ENCODE results near the gene DYNLT1. TPM values are rescaled to one million over a fixed set of nuclear protein-coding genes. Genes with fewer than 3 reads are reported as not detected.
"Not testable (repeated sequence)": the region's sequence is repeated elsewhere in the genome, so short reads cannot be mapped to it uniquely, and the experiment has no call there.

DYNLT1 gene
- total RNA-seq, 1 donor: 96.8 TPM

GRCh38 chr6:158654498-158654897, 10.0 kb upstream of the DYNLT1 start:
- no peaks in the 10 kb centered on the region for H3K9me3 ChIP-seq (ENCODE audit: low read depth, low read length)
- peaks cover 63% of the 10 kb centered on the region for H3K4me1 ChIP-seq (ENCODE audit: insufficient read depth, low read length)
- H3K4me3 ChIP-seq (ENCODE audit: low read length): no peak overlapping the region
- no peaks in the 10 kb centered on the region for H3K27me3 ChIP-seq (ENCODE audit: insufficient read depth, low read length)

- H3K27me3 ChIP-seq (ENCODE audit: insufficient read depth, low read length): no peaks in the 10 kb centered on the region
- H3K4me3 ChIP-seq (ENCODE audit: low read length): no peak overlapping the region
- no peaks in the 10 kb centered on the region for H3K9me3 ChIP-seq (ENCODE audit: low read depth, low read length)
- peaks cover 70% of the 10 kb centered on the region for H3K4me1 ChIP-seq (ENCODE audit: insufficient read depth, low read length)
Measured at GRCh38 chr6:158653577-158654354, 9.2 kb upstream of the DYNLT1 start.

DNA sequence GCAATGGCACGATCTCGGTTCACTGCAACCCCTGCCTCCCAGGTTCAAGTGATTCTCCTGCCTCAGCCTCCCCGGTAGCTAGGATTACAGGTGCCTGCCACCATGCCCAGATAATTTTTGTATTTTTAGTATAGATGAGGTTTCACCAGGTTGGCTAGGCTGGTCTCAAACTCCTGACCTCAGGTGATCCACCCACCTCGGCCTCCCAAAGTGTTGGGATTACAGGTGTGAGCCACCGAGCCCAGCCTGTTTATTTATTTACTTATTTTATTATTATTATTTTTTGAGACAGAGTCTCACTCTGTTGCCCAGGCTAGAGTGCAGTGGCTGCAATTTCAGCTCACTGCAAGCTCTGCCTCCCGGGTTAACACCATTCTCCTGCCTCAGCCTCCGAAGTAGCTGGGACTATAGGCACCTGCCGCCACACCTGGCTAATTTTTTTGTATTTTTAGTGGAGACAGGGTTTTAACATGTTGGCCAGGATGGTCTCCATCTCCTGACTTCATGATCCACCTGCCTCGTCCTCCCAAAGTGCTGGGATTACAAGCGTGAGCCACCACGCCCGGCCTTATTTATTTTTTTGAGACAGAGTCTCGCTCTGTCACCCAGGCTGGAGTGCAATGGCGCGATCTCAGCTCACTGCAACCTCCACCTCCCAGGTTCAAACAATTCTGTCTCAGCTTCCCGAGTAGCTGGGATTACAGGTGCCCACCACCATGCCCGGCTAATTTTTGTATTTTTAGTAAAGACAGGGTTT, 7.6 kb upstream of the DYNLT1 start:
- not testable (repeated sequence) for H3K4me3 ChIP-seq (ENCODE audit: low read length); H3K27me3 ChIP-seq (ENCODE audit: insufficient read depth, low read length); H3K9me3 ChIP-seq (ENCODE audit: low read depth, low read length)
- H3K4me1 ChIP-seq (ENCODE audit: insufficient read depth, low read length): peaks cover 72% of the 10 kb centered on the region

DNA sequence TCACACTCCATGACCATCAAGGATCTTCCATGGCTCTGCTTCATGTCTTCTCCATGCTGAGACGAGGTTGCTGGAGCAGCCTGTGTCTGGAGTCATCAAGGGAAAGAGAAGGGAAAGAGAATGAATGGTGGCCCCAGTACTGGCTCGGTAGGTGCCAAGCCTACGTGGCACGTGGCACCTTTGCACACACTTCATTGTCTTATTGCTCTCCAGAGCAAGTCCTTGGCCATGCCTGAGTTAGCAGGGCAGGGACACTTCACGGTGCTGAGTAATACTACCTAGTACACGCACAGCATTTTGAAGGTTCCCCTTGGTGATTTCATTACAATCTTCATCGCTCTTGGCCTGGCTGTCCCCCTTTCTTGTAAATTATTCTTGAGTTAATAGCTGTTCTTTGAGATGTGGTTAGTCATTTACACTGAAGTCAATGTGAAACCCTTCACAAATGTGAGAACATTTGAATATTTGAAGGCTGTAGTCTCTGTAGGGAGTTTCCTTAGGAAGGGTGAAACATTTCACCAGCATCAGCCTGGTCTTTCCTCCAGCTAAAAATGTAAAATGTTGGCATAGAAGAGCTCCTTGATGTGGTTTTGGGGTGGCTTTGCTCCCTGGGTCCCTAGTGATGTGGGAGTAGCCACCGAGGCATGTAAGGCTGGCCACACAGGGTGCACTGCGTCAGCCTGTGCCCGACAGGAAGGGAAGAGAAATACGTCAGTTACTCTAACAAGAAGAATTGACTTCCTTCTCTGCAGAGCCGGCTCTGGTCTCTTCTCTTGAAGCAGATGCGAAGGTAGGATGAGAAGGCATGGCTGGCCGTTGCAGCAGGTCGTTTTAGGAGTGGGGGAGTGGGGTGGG, 5.0 kb upstream of the DYNLT1 start, which contains the start of gene SYTL3:
TSS of gene SYTL3 (plus strand) at position 766 of the 855 bp plus-strand sequence. CDS start 13,215 bp downstream, outside the sequence.
- peak within 1 kb of the TSS; percentile 6 for H3K4me3 ChIP-seq (ENCODE audit: low read length)
- H3K4me1 ChIP-seq (ENCODE audit: insufficient read depth, low read length): peaks cover 61% of the 10 kb centered on the region
- no peaks in the 10 kb centered on the region for H3K9me3 ChIP-seq (ENCODE audit: low read depth, low read length)
- H3K27me3 ChIP-seq (ENCODE audit: insufficient read depth, low read length): no peaks in the 10 kb centered on the region

GRCh38 chr6:158648682-158649131, 4.2 kb upstream of the DYNLT1 start:
- Histone ChIP-seq H3K27me3 (ENCODE audit: insufficient read depth, low read length) (no peaks in the 10 kb centered on the region), H3K4me1 (ENCODE audit: insufficient read depth, low read length) (peaks cover 53% of the 10 kb centered on the region), H3K4me3 (ENCODE audit: low read length) (no peak overlapping the region), H3K9me3 (ENCODE audit: low read depth, low read length) (no peaks in the 10 kb centered on the region)

GRCh38 chr6:158647501-158647900, 3.0 kb upstream of the DYNLT1 start:
- H3K27me3 ChIP-seq (ENCODE audit: insufficient read depth, low read length): no peaks in the 10 kb centered on the region
- no peaks in the 10 kb centered on the region for H3K9me3 ChIP-seq (ENCODE audit: low read depth, low read length)
- no peak overlapping the region for H3K4me3 ChIP-seq (ENCODE audit: low read length)
- peaks cover 50% of the 10 kb centered on the region for H3K4me1 ChIP-seq (ENCODE audit: insufficient read depth, low read length)

DNA sequence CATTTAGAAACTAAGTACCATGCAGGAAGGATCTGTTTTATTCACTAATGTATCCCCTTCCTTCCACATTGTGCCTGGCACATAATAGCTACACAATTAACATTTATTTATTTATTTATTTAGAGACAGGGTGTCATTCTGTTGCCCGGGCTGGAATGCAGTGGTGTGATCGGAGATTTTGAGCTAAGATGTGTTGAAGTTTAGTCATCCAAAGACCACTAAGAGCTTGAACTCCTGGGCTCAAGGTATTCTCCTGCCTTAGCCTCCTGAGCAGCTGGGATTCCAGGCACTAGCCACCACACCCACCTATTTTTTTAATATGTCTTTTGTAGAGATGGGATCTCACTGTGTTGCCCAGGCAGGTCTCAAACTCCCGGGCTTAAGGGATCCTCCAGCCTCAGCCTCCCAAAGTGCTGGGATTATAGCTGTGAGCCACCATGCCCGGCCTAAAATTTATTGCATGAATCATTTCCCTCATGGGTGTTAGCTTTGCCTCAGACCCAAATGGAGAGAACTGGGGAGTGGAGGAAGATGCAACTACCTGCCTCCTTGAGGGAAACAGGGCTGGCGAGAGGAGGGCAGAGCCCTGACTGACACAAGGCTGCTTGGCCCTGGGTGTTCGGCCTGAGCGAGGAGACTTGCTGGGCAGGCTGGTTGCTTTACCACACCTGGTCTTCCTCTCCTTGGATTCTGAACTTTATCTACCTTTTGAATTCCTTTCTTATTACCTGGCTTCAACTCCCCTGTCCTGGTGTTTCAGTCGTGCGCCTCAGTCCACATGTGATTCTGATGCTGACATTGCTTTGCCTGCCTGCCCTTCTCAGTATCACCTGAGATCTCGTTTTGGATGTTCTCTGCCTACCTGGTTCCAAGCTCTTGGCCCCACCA, 1.7 kb upstream of the DYNLT1 start:
- Histone ChIP-seq H3K4me1 (ENCODE audit: insufficient read depth, low read length) (peaks cover 55% of the 10 kb centered on the region), H3K4me3 (ENCODE audit: low read length) (no peak overlapping the region), H3K27me3 (ENCODE audit: insufficient read depth, low read length) (no peaks in the 10 kb centered on the region), H3K9me3 (ENCODE audit: low read depth, low read length) (no peaks in the 10 kb centered on the region)

DNA sequence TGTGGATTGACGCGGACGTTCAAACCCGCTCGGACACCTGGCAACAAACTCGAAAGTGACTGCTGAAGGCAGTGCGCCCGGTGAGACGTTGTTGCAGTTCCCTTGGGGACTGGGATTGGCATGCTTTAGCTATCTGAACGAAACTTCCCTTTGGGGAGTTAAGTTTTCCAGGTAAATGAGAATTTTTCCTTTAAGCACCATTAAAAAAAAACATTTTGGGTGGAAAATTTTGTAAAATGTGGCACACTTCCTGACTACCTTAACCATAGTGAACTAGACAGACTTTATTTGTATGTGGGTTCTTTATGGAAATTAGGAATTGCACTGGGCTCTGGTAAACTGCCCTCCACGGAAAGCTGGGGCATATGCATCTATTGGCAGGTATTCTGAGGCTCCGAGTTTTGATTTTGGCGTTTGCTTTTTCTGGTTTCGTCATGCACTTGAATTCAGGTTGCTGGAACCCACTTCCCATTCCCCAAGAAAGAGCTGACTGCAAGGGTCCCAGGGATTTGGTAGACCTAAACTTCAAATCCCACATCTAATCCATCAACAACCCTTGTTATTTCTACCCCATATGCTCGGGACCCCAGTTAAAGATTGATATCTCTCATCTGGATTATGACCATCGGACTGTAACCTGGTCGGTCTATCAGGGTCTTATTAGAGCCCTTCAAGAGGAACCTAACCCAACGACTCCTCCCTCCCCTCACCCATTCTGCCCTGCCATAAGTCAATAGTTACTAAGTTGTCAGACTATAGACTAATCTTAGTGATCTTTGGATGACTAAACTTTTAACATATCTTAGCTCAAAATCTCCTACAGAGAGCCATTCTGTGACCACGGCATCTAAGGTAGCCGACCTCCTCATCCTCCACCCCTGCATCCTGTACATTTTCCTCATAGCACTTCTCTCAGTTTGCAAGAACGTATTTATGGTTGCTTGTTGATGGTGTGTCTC, 800 bp upstream of the DYNLT1 start:
- Histone ChIP-seq H3K4me1 (ENCODE audit: insufficient read depth, low read length) (peaks cover 55% of the 10 kb centered on the region), H3K4me3 (ENCODE audit: low read length) (peak overlapping the region; percentile 98)

DNA sequence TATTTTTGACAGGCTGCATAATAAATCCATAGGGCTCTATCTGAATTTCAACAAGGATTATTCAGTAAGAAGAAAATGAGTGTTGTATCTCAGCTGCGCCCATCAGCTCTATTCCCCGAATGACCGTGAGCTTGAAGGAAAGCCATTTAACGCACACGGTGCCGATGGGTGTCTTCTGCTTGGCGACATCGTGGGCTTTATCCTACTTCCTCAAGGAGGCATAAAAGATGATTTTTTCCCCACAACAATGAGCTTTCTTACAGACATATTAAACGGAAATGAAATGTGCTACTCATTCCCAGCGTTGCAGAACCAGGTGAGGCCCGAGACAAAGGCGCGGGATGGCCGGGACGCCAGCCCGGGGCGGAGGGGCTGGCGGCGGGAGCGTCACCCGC, 710 bp downstream of the DYNLT1 start:
- peak overlapping the region; percentile 98 for H3K4me3 ChIP-seq (ENCODE audit: low read length)
- peaks cover 57% of the 10 kb centered on the region for H3K4me1 ChIP-seq (ENCODE audit: insufficient read depth, low read length)
- no peaks in the 10 kb centered on the region for H3K27me3 ChIP-seq (ENCODE audit: insufficient read depth, low read length)
- H3K9me3 ChIP-seq (ENCODE audit: low read depth, low read length): no peaks in the 10 kb centered on the region

More for the DNA sequence above, 800 bp upstream of the DYNLT1 start:
- Histone ChIP-seq H3K9me3 (ENCODE audit: low read depth, low read length) (no peaks in the 10 kb centered on the region), H3K27me3 (ENCODE audit: insufficient read depth, low read length) (no peaks in the 10 kb centered on the region)

DNA sequence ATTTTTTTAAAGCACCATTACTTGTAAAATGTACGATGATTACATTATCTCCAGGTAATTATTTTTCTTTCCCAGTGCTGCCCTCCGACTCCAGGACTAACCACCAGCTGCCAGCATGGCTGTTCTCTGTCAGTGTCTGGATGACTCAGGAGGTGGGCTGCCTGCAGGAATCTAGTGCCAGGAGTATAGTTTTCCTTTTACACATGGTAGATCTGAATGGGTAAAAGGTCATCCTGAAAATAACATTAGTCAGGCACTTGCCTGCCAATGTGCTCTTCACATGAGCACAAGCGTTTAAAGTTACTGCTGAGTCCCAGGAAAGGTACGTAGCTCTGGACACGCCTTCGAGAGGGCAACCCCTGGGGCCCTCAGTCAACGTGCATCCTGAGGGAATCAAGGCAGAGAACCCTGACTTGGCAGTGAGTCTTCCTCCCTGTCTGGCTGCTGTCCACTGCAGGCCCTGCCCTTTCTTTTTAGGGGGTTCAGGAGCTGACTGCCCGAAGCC, 2.4 kb downstream of the DYNLT1 start:
- Histone ChIP-seq H3K9me3 (ENCODE audit: low read depth, low read length) (no peaks in the 10 kb centered on the region), H3K27me3 (ENCODE audit: insufficient read depth, low read length) (no peaks in the 10 kb centered on the region), H3K4me3 (ENCODE audit: low read length) (no peak overlapping the region), H3K4me1 (ENCODE audit: insufficient read depth, low read length) (peaks cover 53% of the 10 kb centered on the region)

DNA sequence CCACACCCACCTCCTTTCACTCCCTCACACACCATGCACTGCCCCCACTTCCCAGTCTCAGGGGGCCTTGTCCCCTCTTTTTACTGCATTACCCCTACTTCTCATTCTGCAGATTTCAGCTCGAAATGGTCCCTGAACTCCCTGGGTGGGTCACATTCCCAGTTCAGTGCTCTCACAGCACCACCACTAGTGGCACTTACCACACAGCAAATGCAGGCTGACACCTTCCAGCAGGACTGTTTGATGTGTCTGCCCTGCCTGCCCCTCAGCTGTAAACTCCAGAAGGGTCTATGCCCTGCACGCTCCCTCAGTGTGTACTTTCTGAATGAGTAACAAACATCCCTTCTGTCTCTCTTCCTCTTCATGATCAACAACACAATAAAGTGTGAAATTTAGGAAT, 4.0 kb downstream of the DYNLT1 start:
- Histone ChIP-seq H3K4me1 (ENCODE audit: insufficient read depth, low read length) (peaks cover 53% of the 10 kb centered on the region), H3K27me3 (ENCODE audit: insufficient read depth, low read length) (no peaks in the 10 kb centered on the region), H3K9me3 (ENCODE audit: low read depth, low read length) (no peaks in the 10 kb centered on the region), H3K4me3 (ENCODE audit: low read length) (no peak overlapping the region)

- H3K4me1 ChIP-seq (ENCODE audit: insufficient read depth, low read length): peaks cover 50% of the 10 kb centered on the region
- H3K9me3 ChIP-seq (ENCODE audit: low read depth, low read length): no peaks in the 10 kb centered on the region
- no peak overlapping the region for H3K4me3 ChIP-seq (ENCODE audit: low read length)
- H3K27me3 ChIP-seq (ENCODE audit: insufficient read depth, low read length): no peaks in the 10 kb centered on the region
Measured at GRCh38 chr6:158639056-158639455, 5.5 kb downstream of the DYNLT1 start.

- H3K27me3 ChIP-seq (ENCODE audit: insufficient read depth, low read length): no peaks in the 10 kb centered on the region
- peaks cover 49% of the 10 kb centered on the region for H3K4me1 ChIP-seq (ENCODE audit: insufficient read depth, low read length)
- H3K4me3 ChIP-seq (ENCODE audit: low read length): no peak overlapping the region
- no peaks in the 10 kb centered on the region for H3K9me3 ChIP-seq (ENCODE audit: low read depth, low read length)
Measured at GRCh38 chr6:158638324-158638854, 6.2 kb downstream of the DYNLT1 start.
